NCI-H526 (cell line): Measurements from ENCODE around the gene TMEM209.

Experiments
- DNase-seq, 2 experiments: peaks; one replicate each; lab custom pipeline; 2025; lab: John Stamatoyannopoulos, UW

The TMEM209 gene

GRCh38 chr7:130143986-130144311 lies 61.3 kb downstream of the TMEM209 start:
- DNase-seq = no peak

DNA sequence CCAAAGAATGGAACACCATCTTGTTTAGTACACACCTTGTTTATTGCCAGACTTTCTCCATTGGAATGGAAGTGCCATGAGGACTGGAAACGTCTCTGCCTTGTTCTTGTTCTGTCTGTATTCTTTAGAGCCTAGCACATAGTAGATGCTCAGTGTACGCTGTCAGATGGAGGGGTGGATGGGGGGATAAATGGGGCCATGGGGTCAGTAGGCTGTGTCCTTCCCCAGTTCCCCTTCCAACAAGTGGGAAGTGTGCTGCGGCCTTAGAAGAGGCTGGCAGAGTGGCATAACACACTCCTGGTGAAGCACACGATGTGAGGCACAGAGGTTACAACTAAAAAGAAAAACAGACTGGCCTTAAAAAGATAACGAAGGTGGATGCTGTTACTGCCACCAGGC lies 61.9 kb downstream of the TMEM209 start:
- no peak for DNase-seq

- no peak for DNase-seq
Measured at GRCh38 chr7:130142654-130143333, 62.4 kb downstream of the TMEM209 start.

- peak in 1 of 2 experiments; percentile 42 for DNase-seq
Measured at GRCh38 chr7:130141884-130142653, 63.1 kb downstream of the TMEM209 start.

- peak; percentile 61 to 92 for DNase-seq
Measured at GRCh38 chr7:130141161-130141883, 63.9 kb downstream of the TMEM209 start.

DNA sequence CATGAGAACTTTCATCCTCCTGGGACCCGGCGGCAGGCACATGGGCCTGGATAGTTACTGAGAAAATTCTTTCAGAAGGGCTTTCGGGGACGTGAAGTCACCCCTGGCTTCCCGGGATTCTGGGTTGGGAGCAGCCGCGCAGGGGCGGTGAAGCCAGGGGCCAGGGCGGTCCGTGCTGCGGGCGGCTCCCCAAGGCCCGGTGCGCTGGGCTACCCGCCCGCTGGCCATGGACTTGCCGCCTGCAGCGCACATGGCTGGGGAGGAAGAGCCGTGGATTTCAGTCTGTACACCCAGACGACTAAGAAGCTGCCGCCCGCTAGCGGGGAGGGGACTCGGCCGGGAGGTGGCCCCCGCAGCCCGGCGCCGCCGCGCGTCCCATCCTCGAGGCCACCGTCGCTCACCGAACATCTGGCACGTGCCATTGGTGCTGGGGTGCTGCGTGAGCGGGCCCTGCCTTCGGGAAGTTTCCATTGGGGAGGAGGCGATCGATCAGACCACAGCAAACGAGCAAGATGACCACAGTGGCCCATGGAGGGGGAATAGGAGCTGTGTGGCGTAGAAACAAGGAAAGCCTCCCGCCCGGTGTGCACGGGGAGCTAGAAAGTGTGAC lies 64.5 kb downstream of the TMEM209 start:
- no peak for DNase-seq

GRCh38 chr7:130139193-130139960 lies 65.8 kb downstream of the TMEM209 start:
- no peak for DNase-seq

- no peak for DNase-seq
Measured at GRCh38 chr7:130137207-130137606, 68.0 kb downstream of the TMEM209 start.

GRCh38 chr7:130136579-130137167 lies 68.5 kb downstream of the TMEM209 start:
- DNase-seq = no peak

DNA sequence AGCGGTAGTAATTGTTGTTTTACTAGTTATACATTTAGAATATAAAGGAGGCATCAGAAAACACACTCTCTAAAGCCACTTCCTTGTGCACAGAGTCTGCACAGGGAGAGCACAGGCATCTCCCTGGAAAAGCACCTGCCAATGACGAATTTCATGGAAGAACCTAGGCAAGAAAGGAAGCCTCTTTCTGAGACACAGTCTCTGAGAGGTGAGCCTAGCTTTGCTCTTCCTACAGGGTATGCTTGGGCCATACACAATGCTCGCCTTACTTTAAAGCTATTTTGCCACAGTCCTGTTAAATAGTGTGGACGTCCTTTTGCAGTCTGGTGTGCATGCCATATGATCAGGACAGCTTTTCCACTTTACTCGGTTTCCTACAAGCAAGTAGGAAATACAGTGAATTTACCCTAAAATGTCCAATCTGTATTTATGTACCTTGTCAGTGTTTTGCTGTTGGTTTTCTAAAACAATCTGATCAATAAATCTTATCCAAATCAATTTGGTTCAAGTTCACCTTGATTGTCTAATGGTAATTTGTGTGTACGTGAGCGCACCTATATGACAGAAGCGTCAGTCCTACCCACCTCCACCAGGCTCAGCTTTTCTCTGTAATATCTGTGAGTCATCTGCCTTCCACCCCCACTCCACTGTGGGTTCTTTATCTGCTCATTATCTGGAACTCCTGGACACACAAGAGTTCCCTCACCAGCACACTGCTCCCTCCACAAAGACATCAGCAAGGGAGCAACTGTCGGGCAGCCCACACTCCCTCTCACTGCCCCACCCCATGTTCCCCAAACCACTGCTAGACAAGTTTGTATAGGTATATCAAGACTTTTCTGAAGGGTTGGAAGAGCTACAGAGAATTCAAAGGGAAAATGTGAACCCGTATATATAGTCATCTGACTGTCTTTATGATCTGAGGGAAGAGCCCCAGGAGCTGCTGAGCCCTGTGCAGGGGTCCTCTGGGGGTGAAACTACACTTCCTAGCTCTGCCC lies 69.7 kb downstream of the TMEM209 start:
- no peak for DNase-seq

DNA sequence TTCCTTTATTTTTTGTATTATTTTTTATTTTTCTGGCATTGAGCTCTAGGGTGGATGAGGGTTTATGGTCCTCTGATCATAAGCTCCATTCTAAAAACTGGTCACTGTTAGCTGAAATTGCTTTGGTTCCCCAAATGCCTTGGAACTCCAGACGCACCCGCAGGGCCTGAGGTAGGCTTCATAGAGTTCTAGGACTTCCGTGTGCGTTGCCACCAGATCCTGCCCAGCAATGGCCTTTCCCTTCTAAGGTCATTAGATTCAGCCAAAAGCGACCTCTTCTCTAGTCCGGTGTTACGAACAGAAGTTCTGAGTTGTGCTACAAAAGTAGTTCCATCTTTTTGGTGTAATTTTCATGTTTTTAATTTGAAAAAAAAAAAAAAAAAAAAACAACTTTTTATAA lies 70.5 kb downstream of the TMEM209 start:
- DNase-seq = no peak

GRCh38 chr7:130134106-130134636 lies 71.0 kb downstream of the TMEM209 start:
- no peak for DNase-seq

DNA sequence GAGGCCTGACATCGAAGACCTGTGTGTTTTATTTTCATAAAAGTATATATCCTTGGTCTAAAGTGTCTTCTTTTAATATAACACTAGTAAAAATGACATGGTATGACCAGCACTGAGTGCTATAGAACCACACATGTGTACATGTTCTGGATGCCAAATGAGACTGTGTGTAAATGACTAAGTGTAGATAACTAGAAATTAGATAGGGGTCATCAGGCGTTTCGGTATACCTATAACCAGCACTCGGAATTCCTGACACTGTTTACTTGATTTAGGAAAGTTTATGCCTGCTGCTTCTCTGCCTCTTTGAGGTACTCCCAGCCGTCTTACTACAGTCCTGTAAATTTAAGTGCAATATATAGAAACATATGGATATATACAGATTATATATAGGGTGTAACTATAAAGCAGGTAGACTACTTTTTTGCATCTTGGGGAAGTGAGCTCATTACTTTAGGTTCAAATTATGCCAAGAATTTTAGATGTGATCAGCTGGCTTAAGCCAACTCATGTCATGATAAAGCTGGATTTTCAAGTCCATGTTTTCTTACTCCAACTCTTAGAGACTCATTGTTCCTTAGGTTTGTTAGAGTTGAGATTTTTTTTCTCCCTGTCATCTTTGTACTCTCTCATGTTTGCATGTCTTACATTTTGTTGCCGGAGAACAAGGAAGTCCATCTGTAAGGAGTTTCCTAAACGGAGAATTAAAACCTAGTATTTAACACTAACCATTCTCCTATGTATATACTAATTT lies 72.0 kb downstream of the TMEM209 start:
- no peak for DNase-seq

DNA sequence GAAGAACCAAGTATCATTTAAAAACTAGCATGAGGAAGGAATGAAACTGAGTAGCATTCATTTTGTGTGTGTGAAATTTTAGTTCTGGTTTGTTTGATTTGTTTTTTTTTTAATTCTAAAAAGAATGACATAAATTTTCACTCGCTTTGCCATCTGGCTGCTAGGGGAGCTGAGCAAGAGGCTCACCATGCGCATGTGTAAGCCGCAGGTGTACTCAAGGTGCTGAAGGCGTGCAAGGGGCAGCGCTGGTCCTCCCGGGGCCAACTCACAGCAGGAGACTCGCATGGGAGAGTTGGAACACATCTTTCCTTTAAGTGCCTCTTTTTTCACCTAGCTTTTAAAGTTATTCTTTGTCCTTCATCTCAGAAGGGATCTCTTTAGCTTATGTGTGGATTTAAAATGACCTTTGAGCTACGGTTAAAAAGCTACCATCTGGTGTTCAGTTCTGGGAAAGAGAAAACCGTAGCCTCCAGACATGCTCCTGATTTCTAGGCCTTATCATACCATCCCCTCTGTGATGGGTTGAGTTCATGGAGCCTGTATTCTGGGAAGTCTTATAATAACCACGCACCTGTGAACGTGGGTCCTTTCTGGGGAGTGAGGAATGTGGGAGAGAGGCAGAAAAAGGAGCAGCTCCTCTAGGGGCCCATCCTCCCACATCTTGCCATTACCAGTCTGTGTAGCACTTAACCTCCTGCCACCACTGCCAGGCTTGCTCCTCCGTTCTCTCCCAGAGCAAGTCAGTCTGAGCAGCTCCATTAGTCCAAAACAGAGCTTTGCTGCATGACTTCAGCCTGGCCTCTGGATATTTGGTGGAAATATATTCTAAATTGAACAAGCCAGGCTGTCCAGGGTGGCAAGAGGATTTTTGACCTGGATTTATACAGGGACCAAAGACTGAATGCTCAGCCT lies 73.0 kb downstream of the TMEM209 start:
- no peak for DNase-seq

DNA sequence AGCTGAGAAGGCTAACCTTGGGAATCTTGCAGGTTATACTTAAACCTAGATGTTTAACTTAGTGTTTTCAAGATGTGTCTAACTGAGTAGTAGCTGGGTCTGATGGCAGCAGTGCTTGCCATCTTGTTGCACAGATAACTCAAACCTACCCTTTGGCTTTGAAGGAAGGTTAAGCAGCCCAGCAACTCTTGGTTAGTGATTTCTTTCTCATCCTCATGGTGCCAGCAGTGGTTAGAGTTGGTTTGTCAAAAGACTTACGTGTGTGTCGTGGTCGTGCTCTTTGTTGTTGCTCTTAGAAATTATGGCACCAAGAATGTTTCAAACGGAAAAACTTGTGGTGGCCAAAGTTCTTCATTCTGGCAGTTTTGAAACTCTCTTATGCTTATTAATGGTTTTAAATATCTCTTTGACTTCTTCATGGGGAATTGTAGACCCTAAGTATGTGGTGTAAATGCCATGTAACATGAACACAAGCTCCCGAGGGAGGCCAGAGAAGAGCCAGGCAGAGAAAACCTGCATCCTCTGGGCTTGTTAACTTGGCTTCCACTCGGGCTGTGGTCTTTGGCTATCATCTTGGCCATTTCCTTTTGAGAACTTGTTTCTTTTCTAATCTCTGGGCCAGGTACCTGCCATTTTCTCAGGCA lies 73.9 kb downstream of the TMEM209 start:
- DNase-seq = no peak

DNA sequence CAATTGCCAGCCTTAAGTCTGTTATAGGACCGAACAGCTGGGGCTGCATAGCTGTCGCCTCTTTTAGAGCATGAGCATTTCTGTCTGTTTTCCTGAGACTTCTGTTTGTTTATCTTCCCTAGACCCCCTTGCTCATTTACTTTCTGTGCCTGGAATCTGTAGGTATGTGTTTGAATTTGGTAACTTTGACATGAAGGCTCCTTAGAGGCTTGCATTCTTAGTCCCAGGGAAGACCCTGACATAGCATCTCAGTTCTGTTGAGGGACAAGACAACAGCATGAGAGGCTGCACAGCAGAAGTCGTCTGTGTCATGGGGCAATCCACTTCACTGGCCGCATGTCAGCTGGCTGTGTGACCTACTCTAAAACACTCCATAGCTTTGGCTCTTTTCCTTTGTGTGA lies 76.2 kb downstream of the TMEM209 start:
- no peak for DNase-seq

- DNase-seq = no peak
Measured at GRCh38 chr7:130127821-130128317, 77.3 kb downstream of the TMEM209 start.
